GM19099 (cell line): ENCODE results near the gene PTH1R.

Experiments
- POLR2A ChIP-seq: IDR thresholded peaks from 3 replicates; pipeline ENCODE4 v1.6.1; 2011; ENCODE audit warnings: low read depth; ENCODE audit not compliant: insufficient read length; ENCODE audit errors: extremely low read depth

The PTH1R gene

DNA sequence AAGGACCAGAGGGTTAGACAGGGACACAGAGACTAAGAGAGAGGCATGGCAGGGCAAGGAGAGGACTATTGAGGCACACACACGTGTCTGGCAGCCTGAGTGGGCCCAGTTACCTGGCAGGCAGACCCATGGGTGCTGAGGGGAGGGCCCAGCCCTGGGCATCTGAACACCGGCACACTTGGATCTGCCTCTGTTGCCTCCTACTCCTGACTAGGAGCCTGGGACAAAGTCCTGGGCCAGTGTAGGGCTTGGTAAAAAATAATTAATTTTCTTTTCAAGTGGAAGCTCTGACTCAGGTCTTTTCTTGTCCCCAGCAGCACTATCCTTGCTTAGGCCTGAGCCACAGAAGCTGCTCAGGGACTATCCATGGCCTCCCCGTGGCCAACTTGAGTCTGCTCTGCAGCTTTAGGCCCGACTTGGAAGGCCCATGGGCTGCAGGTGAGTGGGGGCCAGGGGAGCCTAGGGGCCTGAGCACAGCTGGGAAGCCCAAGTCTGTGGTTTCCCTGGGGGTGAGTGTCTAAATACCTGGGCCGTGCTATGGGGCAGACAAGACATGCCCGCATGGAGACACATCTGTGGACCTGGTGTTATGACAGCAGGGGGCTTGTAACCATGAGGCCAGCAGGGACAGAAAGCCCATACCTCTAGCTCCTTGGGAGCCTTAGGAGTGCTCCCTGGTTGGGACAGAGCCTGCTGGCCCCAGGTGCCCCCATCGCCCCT is at the start of gene PTH1R:
TSS of gene PTH1R (plus strand) at position 316 of the 720 bp plus-strand sequence. CDS start 5,839 bp downstream, outside the sequence.
- no peak for TF ChIP-seq POLR2A

- no peak for TF ChIP-seq POLR2A
Observed at GRCh38 chr3:46829699-46830208, 47.8 kb upstream of the PTH1R start.

- no peak for TF ChIP-seq POLR2A
Observed at GRCh38 chr3:46830801-46831200, 46.7 kb upstream of the PTH1R start.

GRCh38 chr3:46831316-46831715 is 46.2 kb upstream of the PTH1R start:
- TF ChIP-seq POLR2A = no peak

- no peak for TF ChIP-seq POLR2A
Observed at GRCh38 chr3:46831841-46832240, 45.7 kb upstream of the PTH1R start.

- TF ChIP-seq POLR2A = no peak
Observed at GRCh38 chr3:46833346-46834300, 43.9 kb upstream of the PTH1R start.

DNA sequence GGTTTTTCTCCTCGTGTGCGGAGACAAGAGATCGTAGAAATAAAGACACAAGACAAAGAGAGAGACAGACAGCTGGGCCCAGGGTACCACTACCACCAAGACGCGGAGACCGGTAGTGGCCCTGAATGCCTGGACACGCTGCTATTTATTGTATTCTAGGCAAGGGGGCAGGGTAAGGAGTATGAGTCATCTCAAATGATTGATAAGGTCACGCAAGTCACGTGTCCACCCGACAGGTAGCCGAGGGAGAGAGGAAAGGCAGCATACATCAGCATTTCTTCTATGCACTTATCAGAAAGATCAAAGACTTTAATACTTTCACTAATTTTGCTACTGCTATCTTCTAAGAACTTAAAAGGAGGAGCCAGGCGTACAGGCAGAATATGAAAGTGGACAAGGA is 42.5 kb upstream of the PTH1R start:
- TF ChIP-seq POLR2A = no peak

DNA sequence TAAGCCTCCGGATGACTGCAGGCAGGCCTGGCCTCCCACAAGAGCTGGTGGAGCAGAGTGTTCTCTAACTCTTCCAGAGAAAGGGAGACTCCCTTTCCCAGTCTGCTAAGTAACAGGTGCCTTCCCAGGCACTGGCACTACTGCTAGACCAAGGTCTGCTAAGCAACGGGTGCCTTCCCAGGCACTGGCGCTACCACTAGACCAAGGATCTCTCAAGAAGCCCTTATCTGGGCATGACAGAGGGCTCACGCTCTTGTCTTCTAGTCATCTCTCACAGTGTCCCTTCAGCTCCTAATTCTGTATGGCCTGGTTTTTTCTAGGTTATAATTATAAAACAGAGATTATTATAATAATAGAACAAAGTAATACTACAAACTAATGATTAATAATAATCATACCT is 42.0 kb upstream of the PTH1R start:
- TF ChIP-seq POLR2A = no peak

GRCh38 chr3:46838301-46838700 is 39.2 kb upstream of the PTH1R start:
- no peak for TF ChIP-seq POLR2A

- TF ChIP-seq POLR2A = no peak
Observed at GRCh38 chr3:46840491-46840890, 37.0 kb upstream of the PTH1R start.

GRCh38 chr3:46843508-46843907 is 34.0 kb upstream of the PTH1R start:
- TF ChIP-seq POLR2A = no peak

GRCh38 chr3:46844397-46844796 is 33.1 kb upstream of the PTH1R start:
- TF ChIP-seq POLR2A = no peak

- no peak for TF ChIP-seq POLR2A
Observed at GRCh38 chr3:46844881-46845312, 32.6 kb upstream of the PTH1R start.

DNA sequence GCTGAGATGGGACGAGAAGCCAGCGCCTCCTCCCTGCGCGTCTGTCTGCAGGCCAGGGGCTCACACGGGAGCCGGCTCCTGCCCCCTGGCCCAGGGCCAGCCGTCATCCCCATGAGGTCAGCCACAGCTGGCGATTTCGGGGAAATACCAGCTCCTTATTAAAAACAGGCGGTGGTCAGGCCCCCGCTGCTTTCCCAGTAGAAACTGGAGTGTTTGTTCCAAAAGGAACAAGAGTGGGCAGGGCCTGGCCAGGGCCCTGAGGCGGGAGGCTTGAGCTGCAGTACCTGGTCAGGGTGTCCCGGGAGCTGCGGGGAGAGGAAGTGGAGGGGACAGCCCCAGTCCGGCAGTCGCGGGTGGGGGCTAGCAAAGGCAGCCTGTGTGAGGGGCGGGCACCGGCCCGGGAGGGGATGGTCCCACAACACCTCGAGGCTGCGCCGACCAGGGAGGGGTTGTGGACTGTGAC is 32.1 kb upstream of the PTH1R start:
- no peak for TF ChIP-seq POLR2A

- peak; percentile 54 for TF ChIP-seq POLR2A
Observed at GRCh38 chr3:46845860-46846623, 31.5 kb upstream of the PTH1R start.
